Natural killer cell (primary cell): ENCODE results near the gene PGAM2. TPM values are rescaled to one million over a fixed set of nuclear protein-coding genes. Genes with fewer than 3 reads are reported as not detected.

Source experiments
- ATAC-seq, 3 donors: fragments of 150-1000 bp in 2 of 3; fragments of 200-7000 bp in 1 of 3; cut with Tn5 transposase; 1 replicate in 1 of 3; 2 replicates in 2 of 3; pipeline ENCODE4 v1.10.0; 2021; ENCODE audit warnings: mild to moderate bottlenecking in 2 of 3, moderate library complexity in 2 of 3
- DNase-seq, 2 donors: peaks; one replicate each; pipeline versions ENCODE4 v3.0.0 to v3.0.0-alpha.2; 2013 to 2021; ENCODE audit warnings: mixed read lengths in 1 of 2
- H3K27ac ChIP-seq: one replicate; pipeline ENCODE4 v1.5.1; 2013; ENCODE audit warnings: mild to moderate bottlenecking, low read length
- H3K27me3 ChIP-seq: one replicate; pipeline ENCODE4 v1.6.1; 2013; ENCODE audit warnings: low read length; ENCODE audit not compliant: control insufficient read depth, insufficient read depth
- H3K36me3 ChIP-seq: one replicate; pipeline ENCODE4 v1.6.1; 2013; ENCODE audit warnings: low read length; ENCODE audit not compliant: control insufficient read depth, insufficient read depth
- H3K4me1 ChIP-seq: one replicate; pipeline ENCODE4 v1.6.1; 2013; ENCODE audit warnings: low read length; ENCODE audit not compliant: control insufficient read depth, insufficient read depth
- H3K4me3 ChIP-seq: one replicate; pipeline ENCODE4 v1.5.1; 2013; ENCODE audit warnings: low read length
- H3K9me3 ChIP-seq: one replicate; pipeline ENCODE4 v1.6.1; 2013; ENCODE audit warnings: low read length; ENCODE audit not compliant: control insufficient read depth, insufficient read depth
- H3K27ac Mint-ChIP-seq, 2 donors: one replicate each; pipeline ENCODE4 v1.8.0; 2022; ENCODE audit warnings: mild to moderate bottlenecking in 2 of 2, mixed read lengths in 2 of 2, moderate library complexity in 1 of 2
- H3K27me3 Mint-ChIP-seq, 2 donors: one replicate each; pipeline ENCODE4 v1.8.0; 2022; ENCODE audit warnings: low read depth in 2 of 2, mixed read lengths in 2 of 2
- H3K36me3 Mint-ChIP-seq: one replicate; pipeline ENCODE4 v1.8.0; 2022; ENCODE audit warnings: mixed read lengths
- H3K4me1 Mint-ChIP-seq, 2 donors: one replicate each; pipeline ENCODE4 v1.8.0; 2022; ENCODE audit warnings: mixed read lengths in 2 of 2
- H3K4me3 Mint-ChIP-seq: one replicate; pipeline ENCODE4 v1.8.0; 2022; ENCODE audit warnings: mild to moderate bottlenecking, moderate library complexity, mixed read lengths
- H3K9me3 Mint-ChIP-seq, 2 donors: one replicate each; pipeline ENCODE4 v1.8.0; 2022; ENCODE audit warnings: mixed read lengths in 2 of 2
- CTCF ChIP-seq: fragments of 200-600 bp; IDR thresholded peaks from one replicate; pipeline ENCODE4 v1.8.0; 2022; ENCODE audit warnings: antibody characterized with exemption
- WGBS: methylation state at CpG from one replicate; pipeline ENCODE4 v1.1.7; 2013; ENCODE audit warnings: missing lambda C conversion rate; ENCODE audit not compliant: insufficient coverage; 5-methylcytosine and 5-hydroxymethylcytosine counted together
- intact Hi-C: fragments of 100-400 bp; cut with micrococcal nuclease; formaldehyde crosslinking; loops from one replicate; pipeline ENCODE4 v1.14.2; 2022
- total RNA-seq, 4 donors: library from RNA; stranded (reverse); fragments of 120-200 nt in 1 of 4; gene quantifications; one replicate each; pipeline versions ENCODE4 v1.2.3 to v1.2.4, GENCODE V29; 2013 to 2022

Gene PGAM2
- total RNA-seq, 3 donors from 2014 or later (not counting 1 experiment from before 2014, with no cell fraction given) = 1.0 to 1.9 (median 1.5) TPM

GRCh38 chr7:44105832-44106231, 40.5 kb upstream of the PGAM2 start:
- intact Hi-C loops = no loop called here
- peak overlapping the region in 1 of 2 donors; percentile 27 for H3K27ac Mint-ChIP-seq
- H3K27me3 Mint-ChIP-seq = peaks cover 0 to 14% of the 10 kb centered on the region in 2 donors
- no peaks in the 10 kb centered on the region for H3K36me3 Mint-ChIP-seq
- DNase-seq = no peak
- Histone ChIP-seq H3K4me3 (no peak overlapping the region), H3K9me3 (no peaks in the 10 kb centered on the region), H3K27me3 (peaks cover 4% of the 10 kb centered on the region), H3K4me1 (peaks cover 20% of the 10 kb centered on the region), H3K27ac (no peak overlapping the region), H3K36me3 (no peaks in the 10 kb centered on the region)
- TF ChIP-seq CTCF = no peak
- H3K4me3 Mint-ChIP-seq = peak overlapping the region; percentile 74
- peaks cover 7 to 12% of the 10 kb centered on the region in 2 donors for H3K4me1 Mint-ChIP-seq
- no peak for ATAC-seq
- H3K9me3 Mint-ChIP-seq = no peaks in the 10 kb centered on the region
- 54% methylated on average over 2 of the region's 2 CpGs for WGBS

DNA sequence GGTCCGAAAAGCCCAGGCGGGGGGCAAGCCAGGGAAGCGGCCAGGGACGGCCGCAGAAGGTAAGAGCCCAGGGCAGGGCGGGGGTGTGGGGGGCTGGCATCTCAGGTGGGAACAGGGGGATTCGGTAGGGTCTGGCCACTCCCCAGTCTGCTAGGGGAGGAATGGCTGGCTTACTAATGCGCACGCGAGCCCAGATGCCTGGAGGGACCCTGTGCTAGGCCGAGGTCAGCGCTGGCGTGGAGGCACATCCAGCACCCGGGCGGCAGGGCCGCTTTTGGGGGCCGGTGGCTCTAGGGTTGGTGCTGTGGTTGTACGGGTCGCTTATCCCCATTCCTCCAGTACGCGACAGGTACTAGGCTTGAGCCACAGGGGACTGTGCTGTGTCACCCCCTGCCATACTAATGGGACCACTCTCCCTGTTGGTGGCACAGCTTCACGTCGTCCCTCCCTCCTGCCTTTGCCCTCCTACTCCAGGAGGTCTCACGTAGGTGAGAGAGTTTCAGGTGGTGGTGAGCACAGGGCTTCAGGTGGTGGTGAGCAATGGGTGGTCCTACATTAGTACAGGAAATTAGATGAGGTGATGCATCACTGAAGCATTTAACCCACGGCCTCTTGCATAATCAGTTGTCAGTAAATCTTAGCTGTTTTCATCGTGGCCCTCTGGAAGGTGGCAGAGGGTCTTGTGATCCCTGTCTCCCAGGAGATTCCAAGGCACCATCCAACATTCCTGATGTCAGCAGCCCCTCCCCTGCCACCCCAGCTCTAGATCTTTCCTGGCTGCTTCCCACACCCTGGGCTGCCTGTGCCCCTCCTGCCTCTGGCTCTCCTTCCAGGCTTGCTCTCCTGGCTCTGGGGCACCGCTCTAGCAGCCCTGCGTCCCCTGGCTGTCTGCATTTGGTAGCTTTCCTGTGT, 39.7 kb upstream of the PGAM2 start:
- no peak for TF ChIP-seq CTCF
- Histone ChIP-seq H3K4me3 (peak overlapping the region; percentile 24), H3K9me3 (no peaks in the 10 kb centered on the region), H3K27ac (no peak overlapping the region), H3K4me1 (peaks cover 20% of the 10 kb centered on the region), H3K27me3 (peaks cover 4% of the 10 kb centered on the region), H3K36me3 (no peaks in the 10 kb centered on the region)
- DNase-seq = peak in 1 of 2 donors; percentile 22
- Mint-ChIP-seq H3K27me3 (peaks cover 0 to 14% of the 10 kb centered on the region in 2 donors), H3K9me3 (no peaks in the 10 kb centered on the region), H3K27ac (peak overlapping the region in 1 of 2 donors; percentile 27), H3K4me1 (peaks cover 7 to 12% of the 10 kb centered on the region in 2 donors), H3K36me3 (no peaks in the 10 kb centered on the region), H3K4me3 (peak overlapping the region; percentile 74)
- peak in 2 of 3 donors; percentile 7 to 19 for ATAC-seq
- WGBS = 55% methylated on average over 26 of the region's 28 CpGs
- intact Hi-C loops = no loop called here

DNA sequence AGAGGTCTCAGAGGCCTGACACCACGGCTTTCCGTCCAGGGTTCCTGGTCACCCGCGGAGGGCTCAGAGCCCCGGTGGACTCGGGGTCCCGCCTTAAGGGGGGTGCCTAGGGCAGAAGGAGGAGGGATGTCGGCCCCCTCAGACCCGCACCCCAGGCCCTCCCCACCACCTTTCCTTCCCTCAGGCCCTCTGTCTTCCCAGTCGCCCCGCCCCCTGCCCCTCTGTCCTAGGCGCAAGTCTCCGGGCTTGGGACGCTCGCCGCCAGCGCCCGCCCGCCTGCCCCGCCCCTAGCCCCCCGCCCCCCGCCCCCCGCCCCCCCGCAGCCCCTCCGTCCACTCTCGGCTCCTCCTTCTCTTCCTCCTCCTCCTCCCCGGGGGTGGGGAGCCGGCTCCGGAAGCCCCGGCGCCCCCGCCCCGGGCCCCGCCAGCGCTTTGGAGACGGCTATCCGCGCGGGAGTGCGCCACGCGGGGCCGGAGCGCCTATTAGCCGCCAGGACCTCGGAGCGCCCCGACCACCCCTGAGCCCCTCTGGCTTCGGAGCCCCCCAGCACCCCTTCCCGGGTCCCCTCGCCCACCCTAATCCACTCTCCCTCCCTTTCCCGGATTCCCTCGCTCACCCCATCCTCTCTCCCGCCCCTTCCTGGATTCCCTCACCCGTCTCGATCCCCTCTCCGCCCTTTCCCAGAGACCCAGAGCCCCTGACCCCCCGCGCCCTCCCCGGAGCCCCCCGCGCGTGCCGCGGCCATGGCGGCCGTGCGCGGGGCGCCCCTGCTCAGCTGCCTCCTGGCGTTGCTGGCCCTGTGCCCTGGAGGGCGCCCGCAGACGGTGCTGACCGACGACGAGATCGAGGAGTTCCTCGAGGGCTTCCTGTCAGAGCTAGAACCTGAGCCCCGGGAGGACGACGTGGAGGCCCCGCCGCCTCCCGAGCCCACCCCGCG, 38.8 kb upstream of the PGAM2 start, which contains the start of gene AEBP1:
Gene AEBP1, plus strand, starts transcription at position 423 of the 937 bp plus-strand sequence. Its CDS starts 321 bp downstream, at position 744.
- H3K9me3 ChIP-seq = no peaks in the 10 kb centered on the region
- TF ChIP-seq CTCF = no peak
- H3K9me3 Mint-ChIP-seq = no peaks in the 10 kb centered on the region
- H3K36me3 ChIP-seq = no peaks in the 10 kb centered on the region
- H3K27ac Mint-ChIP-seq = peak within 1 kb of the TSS in 1 of 2 donors; percentile 27
- H3K4me1 ChIP-seq = peaks cover 20% of the 10 kb centered on the region
- ATAC-seq (peak; percentile 59 to 82 (median 79)), DNase-seq (peak in 1 of 2 donors; percentile 51)
- peaks cover 7 to 12% of the 10 kb centered on the region in 2 donors for H3K4me1 Mint-ChIP-seq
- H3K36me3 Mint-ChIP-seq = no peaks in the 10 kb centered on the region
- 2% methylated on average over 63 of the region's 87 CpGs for WGBS
- H3K27me3 Mint-ChIP-seq = peaks cover 0 to 14% of the 10 kb centered on the region in 2 donors
- H3K4me3 ChIP-seq = peak within 1 kb of the TSS; percentile 30
- H3K27ac ChIP-seq = no peak within 1 kb of the TSS
- H3K4me3 Mint-ChIP-seq = peak within 1 kb of the TSS; percentile 74
- intact Hi-C loops = no loop called here
- H3K27me3 ChIP-seq = peaks cover 4% of the 10 kb centered on the region
